ENCODE results near the gene STK24. TPM values are rescaled to one million over a fixed set of nuclear protein-coding genes. Genes with fewer than 3 reads are reported as not detected.

STK24 gene
- total RNA-seq, 3 donors from 2014 or later, result 61.3 to 149 (median 71.9) TPM

DNA sequence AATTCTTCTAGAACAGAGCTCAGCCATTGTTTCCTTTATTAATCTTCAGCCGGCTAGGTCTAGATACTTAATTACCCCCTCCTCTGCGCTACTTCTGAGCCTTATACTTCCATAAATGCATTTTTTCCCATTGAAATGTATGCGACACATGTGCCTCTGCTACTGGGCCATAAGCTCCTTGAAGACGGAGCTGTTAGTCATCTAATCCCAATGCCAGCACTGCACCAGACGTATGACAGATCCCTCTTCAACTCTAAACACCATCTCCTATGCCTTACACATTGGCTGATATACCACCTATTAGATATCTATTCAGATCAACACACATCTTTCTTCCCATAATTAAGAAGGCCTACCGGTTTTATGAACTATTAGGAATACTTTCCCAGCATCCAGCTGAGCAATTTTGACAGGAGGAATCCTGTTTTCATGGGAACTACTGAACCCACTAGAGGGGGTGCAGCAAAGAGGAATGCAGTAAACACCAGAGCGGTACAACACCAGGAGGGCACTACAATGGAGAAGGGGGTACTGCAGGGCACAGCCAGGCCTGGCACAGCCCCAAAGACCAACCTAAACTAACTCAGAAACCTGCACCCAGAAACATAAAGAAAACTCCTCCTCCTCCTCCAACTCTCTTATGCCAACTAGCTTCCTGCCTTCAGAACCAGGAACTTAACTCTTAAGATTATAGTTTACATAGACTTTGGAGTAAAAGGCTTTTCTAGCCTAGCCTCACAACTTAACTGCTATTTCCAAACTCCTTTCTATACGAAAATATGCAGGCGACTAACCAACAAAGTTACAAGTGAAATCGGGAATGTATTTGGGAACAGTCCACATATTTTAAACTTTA lies 18.7 kb downstream of the STK24 start:
- Histone ChIP-seq H3K27ac (no peak overlapping the region), H3K4me3 (no peak overlapping the region), H3K36me3 (no peaks in the 10 kb centered on the region), H3K4me1 (peaks cover 0 to 19% of the 10 kb centered on the region in 2 donors), H3K9me3 (no peaks in the 10 kb centered on the region), H3K27me3 (no peaks in the 10 kb centered on the region)
- intact Hi-C loops (cut with DNase I; ENCODE audit: low total_unique reads), result loop anchor here (1.0 kb wide), 1 partner anchor 40 kb away; no protein-coding TSS in a partner anchor
- DNase-seq (ENCODE audit: low spot score in 2 of 2), result no peak
- TF ChIP-seq, protein P1, sequence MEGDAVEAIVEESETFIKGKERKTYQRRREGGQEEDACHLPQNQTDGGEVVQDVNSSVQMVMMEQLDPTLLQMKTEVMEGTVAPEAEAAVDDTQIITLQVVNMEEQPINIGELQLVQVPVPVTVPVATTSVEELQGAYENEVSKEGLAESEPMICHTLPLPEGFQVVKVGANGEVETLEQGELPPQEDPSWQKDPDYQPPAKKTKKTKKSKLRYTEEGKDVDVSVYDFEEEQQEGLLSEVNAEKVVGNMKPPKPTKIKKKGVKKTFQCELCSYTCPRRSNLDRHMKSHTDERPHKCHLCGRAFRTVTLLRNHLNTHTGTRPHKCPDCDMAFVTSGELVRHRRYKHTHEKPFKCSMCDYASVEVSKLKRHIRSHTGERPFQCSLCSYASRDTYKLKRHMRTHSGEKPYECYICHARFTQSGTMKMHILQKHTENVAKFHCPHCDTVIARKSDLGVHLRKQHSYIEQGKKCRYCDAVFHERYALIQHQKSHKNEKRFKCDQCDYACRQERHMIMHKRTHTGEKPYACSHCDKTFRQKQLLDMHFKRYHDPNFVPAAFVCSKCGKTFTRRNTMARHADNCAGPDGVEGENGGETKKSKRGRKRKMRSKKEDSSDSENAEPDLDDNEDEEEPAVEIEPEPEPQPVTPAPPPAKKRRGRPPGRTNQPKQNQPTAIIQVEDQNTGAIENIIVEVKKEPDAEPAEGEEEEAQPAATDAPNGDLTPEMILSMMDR (IDR thresholded peaks at IDR 0.05), result no peak
- TF ChIP-seq POLR2A (IDR thresholded peaks at IDR 0.05), result no peak
- TF ChIP-seq POLR2AphosphoS5 (IDR thresholded peaks at IDR 0.05), result no peak

DNA sequence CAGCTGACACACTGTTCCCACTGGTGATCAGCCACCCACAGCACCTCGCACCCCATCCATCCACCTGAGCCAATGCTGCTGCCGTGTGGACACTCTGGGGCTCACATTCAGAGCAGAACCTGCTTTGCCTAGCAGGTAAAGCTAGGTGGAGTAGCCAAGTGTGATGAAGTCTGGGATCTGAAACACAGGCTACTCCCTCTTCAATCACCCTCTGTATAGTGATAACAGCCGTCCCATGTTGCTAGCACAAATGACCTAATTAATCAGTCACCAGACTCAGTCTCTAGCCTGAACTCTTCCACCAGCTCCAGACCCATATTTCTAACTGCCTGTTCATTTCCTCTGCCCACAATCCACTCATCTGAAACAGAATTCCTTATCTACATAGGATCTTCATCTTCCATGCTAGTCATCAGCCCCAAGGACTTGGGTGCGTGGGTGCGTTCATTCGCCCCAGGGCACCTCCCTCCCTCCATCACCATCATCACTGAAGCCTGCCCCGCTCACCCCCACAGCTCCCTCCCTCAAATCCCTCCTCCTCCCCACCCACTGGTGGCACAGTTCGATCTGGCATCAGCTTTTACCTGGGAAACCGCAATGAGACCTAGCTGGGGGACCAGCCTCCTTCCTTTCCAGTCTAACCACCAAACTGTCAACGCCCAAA lies 19.8 kb downstream of the STK24 start:
- peaks cover 0 to 19% of the 10 kb centered on the region in 2 donors for H3K4me1 ChIP-seq
- TF ChIP-seq POLR2A (IDR thresholded peaks at IDR 0.05), result no peak
- H3K27me3 ChIP-seq, result no peaks in the 10 kb centered on the region
- H3K9me3 ChIP-seq, result no peaks in the 10 kb centered on the region
- no peak overlapping the region for H3K27ac ChIP-seq
- DNase-seq (ENCODE audit: low spot score in 2 of 2), result no peak
- no peaks in the 10 kb centered on the region for H3K36me3 ChIP-seq
- H3K4me3 ChIP-seq, result no peak overlapping the region
- intact Hi-C loops (cut with DNase I; ENCODE audit: low total_unique reads), result loop anchor here (1.0 kb wide), 1 partner anchor 41 kb away; no protein-coding TSS in a partner anchor

DNA sequence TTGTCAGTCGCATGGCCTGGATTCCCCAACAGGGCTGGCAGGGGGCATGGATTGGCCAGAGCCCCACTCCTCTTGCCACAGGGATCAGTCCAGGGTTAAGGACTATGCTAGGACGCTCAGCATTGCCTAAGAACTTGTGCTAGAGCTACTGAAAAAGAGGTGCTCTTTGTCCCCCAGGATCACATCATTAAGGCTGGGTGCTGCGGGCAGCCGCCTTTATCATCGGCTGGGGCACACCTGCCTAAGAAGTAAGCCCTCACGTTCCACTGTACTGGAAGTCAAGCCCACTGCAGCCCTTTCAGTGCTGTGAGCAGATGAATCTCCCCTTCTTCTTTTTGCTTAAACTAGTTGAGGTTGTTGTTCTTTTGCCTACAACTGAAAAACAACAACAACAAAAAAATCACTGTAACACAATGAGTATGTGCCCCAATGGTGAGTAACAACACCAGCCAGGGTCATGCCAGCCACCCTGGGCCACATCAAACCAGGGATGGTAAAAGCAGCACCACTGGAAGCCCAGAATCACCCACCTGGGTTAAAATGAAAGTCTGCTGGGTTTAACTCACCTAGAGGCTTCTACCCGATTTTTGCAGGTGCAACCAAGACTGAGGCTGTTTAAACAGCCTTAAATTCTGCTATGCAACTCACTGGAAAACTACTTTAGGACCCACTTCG lies 20.6 kb downstream of the STK24 start:
- Histone ChIP-seq H3K4me1 (peaks cover 0 to 19% of the 10 kb centered on the region in 2 donors), H3K9me3 (no peaks in the 10 kb centered on the region), H3K27ac (no peak overlapping the region), H3K27me3 (no peaks in the 10 kb centered on the region), H3K4me3 (no peak overlapping the region), H3K36me3 (no peaks in the 10 kb centered on the region)
- no peak for DNase-seq (ENCODE audit: low spot score in 2 of 2)
- intact Hi-C loops (cut with DNase I; ENCODE audit: low total_unique reads), result no loop called here
- TF ChIP-seq, protein P1 (IDR thresholded peaks at IDR 0.05), result no peak
- TF ChIP-seq POLR2AphosphoS5 (IDR thresholded peaks at IDR 0.05), result no peak
- no peak for TF ChIP-seq POLR2A (IDR thresholded peaks at IDR 0.05)

DNA sequence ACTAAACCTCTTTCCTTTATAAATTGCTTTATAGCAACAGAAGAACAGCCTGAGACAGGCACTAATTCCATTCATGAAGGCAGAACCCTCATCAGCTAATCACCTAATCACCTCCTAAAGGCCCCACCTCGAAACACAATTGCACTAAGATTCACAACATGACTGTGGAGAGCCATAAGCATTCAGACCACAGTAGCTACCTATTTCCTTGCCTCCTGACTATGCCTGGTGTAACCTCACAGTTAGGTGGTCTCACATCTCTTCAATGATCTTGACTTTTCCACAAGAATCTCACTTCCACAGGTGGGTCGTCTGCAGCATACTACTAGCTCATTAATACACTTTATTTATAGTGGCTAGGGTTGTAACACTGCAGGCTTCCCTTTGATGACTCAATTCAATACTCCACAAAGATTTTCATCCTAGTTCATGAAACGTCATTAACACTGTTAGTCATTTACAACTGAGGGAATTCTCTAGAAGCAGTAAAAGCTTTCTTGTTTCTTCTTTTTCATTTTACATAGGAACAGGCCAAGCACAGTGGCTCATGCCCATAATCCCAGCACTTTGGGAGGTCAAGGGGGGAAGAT lies 27.1 kb downstream of the STK24 start:
- H3K9me3 ChIP-seq, result peaks cover 0 to 3% of the 10 kb centered on the region in 2 donors
- intact Hi-C loops (cut with DNase I; ENCODE audit: low total_unique reads), result no loop called here
- H3K4me3 ChIP-seq, result no peak overlapping the region
- no peaks in the 10 kb centered on the region for H3K4me1 ChIP-seq
- H3K27me3 ChIP-seq, result no peaks in the 10 kb centered on the region
- DNase-seq (ENCODE audit: low spot score in 2 of 2), result no peak
- no peaks in the 10 kb centered on the region for H3K36me3 ChIP-seq
- peak overlapping the region in 1 of 2 donors; percentile 71 for H3K27ac ChIP-seq
- TF ChIP-seq POLR2AphosphoS5 (IDR thresholded peaks at IDR 0.05) (no peak), POLR2A (IDR thresholded peaks at IDR 0.05) (no peak)
- TF ChIP-seq, protein P1 (IDR thresholded peaks at IDR 0.05), result no peak

DNA sequence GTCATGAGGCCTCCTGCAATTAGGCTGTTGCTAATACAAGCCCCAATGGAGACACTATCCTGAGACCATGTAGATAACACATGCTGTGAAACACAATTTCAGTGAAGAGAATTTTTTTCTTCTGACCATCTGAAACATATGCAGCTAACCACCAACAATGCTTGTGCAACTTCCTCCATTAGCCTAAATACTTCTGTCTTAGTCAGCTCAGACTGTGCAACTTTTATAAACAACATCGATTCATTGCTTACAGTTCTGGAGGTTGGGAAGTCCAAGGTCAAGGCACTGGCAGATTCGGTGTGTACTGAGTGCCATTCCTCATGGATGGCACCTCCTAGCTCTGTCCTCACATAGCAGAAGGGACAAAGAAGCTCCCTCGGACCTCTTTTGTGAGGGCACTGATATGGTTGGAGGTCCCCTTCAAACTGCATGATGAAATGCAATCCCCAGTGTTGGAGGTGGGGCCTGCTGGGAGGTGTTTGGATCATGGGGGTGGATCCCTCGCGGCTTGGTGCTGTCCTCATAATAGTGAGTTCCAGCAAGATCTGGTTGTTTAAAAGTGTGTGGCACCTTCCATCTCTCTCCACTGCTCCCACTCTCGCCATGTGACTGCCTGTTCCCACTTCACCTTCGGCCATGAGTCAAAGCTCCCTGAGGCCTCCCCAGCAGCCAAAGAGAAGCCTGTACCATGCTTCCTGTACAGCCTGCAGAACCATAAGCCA lies 27.7 kb downstream of the STK24 start:
- peak overlapping the region in 1 of 2 donors; percentile 71 for H3K27ac ChIP-seq

More for the DNA sequence above, 27.7 kb downstream of the STK24 start:
- Histone ChIP-seq H3K27me3 (no peaks in the 10 kb centered on the region), H3K4me3 (no peak overlapping the region), H3K36me3 (no peaks in the 10 kb centered on the region), H3K9me3 (peaks cover 0 to 3% of the 10 kb centered on the region in 2 donors), H3K4me1 (no peaks in the 10 kb centered on the region)
- intact Hi-C loops (cut with DNase I; ENCODE audit: low total_unique reads), result no loop called here
- TF ChIP-seq POLR2A (IDR thresholded peaks at IDR 0.05), result no peak
- TF ChIP-seq, protein P1 (IDR thresholded peaks at IDR 0.05), result no peak
- TF ChIP-seq POLR2AphosphoS5 (IDR thresholded peaks at IDR 0.05), result no peak
- DNase-seq (ENCODE audit: low spot score in 2 of 2), result no peak

All from breast epithelium (tissue), 4 donors.